Measurements from ENCODE around the gene SLCO3A1.

SLCO3A1 gene

DNA sequence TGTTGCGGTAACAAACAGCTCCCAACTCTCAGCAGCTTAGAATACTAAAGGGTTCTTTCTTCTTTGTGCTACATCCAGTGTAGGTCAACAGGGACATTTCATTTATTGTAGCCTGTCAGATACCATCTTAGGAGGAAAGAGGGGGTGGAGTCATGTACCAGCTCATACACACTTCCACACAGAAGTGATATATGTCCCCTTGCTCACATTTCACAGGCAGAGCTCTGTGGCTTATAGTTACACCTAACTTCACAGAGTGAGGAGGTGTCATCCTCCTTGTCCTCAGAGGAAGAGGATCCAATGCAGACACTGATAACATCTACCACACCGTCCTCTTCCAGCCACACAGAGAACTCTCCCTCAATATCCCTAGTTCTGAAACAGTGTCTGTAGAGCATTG is 247.2 kb downstream of the SLCO3A1 start:
- DNase-seq (ENCODE audit: low read depth, low spot score) = no peak

DNA sequence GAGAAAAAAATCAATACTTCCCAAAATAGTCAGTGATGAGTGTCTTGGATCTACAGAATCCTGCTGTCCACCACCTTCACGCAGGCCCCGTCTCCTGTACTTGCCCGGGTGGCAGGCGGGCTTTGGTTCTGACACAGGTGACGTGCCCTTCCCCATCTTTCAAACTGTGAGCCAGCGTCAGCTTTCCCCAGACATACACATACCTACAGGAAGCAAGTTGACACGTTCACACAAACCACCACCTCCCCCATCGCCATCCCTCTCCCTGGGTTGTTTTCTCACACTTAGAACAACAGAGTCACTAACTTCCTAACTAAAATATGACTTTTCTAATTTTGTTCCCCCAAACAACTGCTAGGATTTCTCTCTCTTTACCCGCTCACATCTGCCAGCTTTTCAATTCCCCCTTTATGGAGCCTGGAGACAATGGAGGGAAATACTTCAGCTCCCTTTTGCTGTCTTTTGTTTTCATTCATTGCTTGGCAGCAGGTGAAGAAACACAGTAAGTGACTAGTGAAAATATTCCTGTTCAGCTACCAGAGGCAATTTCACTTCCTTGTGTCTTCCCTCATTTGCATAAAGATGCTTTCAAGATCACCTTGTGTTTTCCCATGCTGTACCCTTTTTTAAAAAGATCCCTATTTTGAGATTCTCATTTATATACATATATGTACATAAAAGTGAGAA is 248.3 kb downstream of the SLCO3A1 start:
- no peak for DNase-seq (ENCODE audit: low read depth, low spot score)

DNA sequence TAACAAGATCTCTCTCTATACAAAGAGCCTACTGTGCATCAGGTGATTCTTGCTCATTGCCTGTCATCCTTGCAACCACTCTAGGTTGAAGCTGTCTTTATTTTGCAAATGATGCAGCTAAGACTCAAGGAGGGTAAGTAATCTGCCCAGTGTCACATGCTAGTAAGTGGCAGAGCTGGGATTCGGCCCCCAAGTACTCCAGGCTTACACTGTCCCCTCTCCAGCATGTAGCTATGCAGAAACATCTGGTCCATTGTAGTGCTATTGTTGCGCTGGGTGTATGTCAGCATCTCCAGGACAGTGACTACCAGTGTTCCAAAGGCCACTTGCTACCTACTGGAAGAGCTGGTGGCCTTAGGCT is 248.9 kb downstream of the SLCO3A1 start:
- no peak for DNase-seq (ENCODE audit: low read depth, low spot score)

DNA sequence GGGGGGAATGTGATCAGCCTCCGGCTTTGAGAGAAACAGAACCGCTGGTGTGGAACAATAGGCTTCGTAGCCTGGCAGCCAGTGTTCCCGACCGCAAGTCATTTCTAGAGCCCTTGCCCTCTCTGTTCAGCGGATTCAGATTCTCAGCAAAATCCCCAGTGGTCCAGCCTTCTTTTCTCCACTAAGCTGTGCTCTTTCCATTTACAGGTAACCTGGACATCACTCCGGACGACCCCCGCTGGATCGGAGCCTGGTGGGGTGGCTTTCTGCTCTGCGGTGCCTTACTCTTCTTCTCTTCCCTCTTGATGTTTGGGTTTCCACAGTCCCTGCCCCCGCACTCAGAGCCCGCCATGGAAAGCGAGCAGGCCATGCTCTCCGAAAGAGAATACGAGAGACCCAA is 250.6 kb downstream of the SLCO3A1 start:
- no peak for DNase-seq (ENCODE audit: low read depth, low spot score)

DNA sequence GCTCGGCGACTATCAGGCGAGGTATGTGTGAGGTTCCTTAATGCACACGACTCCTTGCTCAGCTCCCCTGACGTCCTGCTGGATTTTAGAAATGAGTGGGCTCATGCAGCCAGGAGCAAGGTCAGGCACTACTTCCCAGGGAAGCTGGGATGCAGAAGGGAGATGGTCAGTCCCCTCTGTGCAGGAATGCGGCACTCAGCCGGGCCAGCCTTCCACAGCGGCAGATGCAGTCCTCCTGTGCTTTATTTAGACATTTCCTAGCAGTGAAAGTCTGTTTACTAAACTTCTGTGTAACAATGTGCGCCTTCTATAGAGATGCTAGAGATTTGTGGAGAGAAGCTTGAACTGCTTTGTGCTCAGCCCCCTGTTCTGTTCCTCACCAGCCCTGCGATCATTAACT is 252.1 kb downstream of the SLCO3A1 start:
- DNase-seq (ENCODE audit: low read depth, low spot score) = no peak

DNA sequence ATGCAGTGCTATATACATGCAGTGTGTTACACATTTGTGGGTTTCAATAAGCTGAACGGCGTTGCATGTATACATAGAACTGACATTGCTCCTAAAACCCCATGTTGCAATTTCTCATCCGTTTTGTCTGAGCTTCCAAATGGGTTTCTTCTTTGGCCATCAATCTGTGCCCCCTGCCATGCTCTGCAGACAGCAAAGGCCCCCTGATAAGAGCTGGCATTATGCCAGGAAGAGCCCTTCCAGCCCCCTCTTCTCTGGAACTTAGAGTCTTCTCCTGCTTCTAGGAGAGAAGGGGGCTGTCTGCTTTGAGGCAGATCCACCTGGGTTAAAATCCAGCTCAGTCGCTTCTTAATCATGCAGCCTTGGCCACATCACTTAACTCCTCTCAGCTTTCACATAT is 254.0 kb downstream of the SLCO3A1 start:
- DNase-seq (ENCODE audit: low read depth, low spot score) = no peak

DNA sequence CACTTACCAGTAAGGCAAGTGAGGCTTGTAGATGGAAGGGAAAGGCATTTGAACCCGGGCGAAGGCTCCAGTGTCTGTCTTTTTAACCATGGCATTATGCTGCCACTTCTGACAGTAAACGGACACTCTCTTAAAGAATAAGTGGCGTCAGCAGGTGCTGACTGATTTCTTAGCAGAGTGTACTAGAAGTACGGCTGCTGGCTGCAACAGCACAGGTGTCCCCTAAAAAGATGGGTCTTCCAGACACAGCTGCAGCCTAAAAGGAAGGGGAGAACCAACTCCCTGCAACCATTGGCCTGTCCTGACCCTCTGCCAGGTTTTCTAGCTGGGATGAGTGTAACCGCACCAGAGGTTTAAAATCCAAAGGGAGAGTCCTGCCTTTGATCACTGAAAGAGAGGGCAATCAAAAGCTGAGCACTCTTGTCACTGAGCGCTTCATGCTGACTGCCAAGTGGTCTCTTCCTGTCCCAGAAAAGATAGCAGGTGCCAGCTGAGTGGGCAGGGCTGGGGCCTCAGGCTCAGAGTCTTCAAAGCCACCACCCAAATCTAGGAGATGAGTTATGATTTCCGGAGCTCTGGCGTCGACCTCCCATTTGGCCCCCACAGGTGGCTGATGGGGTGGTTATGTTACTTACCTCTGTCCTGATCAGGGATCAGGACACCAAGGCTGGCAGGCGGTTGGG is 255.8 kb downstream of the SLCO3A1 start:
- no peak for DNase-seq (ENCODE audit: low read depth, low spot score)

DNA sequence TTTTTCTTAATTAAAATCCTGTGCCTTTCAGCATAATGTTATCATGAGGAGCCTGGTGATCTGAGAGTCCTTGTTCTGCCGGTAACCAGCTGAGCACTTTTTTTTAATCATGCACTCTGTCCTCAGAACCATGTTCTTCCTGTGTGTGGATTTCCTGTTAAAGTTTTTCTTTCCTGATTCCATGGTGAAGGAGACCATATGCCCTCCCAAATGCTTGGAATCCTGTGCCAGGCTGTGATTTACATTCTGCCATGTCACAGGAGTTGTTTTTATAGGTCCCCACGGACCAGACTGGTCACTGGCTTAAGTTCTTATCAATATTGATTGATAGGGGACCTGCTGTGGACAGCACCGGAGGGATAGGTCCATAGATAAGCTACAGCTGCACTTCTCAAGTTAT is 257.8 kb downstream of the SLCO3A1 start:
- no peak for DNase-seq (ENCODE audit: low read depth, low spot score)

DNA sequence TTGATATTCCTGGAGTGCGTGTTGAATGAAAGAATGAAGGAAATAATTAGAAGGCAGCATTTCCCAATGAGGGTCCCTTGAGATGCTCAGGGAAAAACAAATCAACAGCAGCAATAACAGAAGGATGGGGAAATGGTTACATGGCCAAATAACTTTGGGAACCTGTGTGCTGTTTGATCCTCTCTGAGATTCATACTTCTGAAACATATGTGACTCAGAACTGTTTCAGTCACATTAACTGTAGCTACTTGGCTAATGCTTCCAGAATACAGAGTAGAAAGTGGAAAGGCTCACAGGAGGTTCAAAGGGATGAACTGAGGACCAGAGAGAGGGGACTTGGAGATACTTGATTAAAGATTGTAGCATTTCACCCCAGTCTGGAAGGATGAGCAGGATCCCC is 258.2 kb downstream of the SLCO3A1 start:
- DNase-seq (ENCODE audit: low read depth, low spot score) = no peak

DNA sequence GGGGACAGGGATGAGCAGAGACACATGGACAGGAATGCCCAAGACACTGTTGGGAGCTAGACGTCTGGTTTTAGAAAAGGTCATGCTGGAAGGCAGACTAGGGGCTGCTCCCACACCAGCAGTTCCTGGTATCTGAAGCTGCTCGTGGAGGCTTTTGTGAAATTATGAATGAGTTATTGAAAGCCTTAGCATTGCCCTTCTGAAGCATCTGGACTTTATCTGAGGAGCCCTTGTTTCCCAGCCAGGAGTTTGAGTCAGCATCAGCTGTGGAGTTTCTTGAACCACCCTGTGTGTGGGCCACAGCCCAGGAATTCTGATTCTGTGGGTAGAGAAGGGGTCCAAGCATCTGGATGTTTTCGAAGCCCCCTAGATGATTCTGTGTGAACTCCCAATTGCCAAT is 258.7 kb downstream of the SLCO3A1 start:
- DNase-seq (ENCODE audit: low read depth, low spot score) = no peak

DNA sequence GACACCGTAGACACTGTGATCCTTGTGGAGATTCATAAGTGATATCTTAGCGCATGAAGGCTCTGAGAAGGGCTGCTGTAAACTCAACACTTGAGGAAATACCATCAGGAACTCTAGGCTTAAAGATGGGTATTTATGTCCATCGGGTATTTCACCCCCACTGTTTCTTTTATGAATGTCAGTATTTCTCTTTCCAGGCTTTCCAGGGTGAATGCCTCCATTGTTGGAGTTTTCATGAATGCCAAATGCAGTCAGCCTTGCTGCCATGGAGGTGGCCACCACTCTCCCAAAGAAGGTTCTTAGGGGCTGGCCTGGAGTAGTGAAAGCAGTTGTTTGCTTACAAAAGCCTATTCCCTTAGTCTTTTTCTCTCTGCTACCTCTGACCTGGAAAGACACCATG is 259.2 kb downstream of the SLCO3A1 start:
- DNase-seq (ENCODE audit: low read depth, low spot score) = no peak

DNA sequence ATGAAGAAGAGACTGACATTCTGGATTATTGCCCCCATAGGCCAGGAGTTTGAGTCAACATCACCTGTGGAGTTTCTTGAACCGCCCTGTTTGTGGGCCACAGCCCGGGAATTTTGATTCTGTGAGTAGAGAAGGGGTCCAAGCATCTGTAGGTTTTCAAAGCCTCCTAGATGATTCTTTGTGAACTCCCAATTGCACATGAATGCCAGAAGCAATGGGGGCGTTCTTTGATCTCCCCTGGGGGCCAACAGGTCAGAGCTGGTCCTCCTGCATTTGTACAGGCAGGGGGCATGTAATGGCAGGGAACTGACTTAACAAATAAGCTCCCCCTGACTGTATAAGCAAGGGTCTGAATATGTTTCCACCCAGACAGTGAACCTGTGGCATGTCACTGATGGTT is 260.3 kb downstream of the SLCO3A1 start:
- DNase-seq (ENCODE audit: low read depth, low spot score) = no peak

DNA sequence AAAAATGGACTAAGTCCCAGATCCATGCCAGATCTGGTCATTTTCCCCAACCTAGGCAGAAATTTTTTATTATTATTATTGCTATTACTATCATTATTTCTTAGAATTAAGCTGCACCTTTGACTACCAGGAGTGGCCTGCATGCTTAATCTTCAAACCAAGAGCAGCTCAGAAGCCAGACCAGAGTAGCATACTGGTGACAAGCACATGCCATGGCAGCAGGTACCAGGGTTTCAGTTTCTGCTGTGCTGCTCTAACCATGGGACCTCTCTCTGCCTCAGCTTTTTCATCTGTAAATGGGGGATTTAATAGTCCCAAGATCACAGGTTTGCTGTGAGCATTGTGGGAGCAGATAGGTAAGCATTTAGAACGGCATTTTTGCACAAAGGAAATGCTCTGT is 262.3 kb downstream of the SLCO3A1 start:
- no peak for DNase-seq (ENCODE audit: low read depth, low spot score)

DNA sequence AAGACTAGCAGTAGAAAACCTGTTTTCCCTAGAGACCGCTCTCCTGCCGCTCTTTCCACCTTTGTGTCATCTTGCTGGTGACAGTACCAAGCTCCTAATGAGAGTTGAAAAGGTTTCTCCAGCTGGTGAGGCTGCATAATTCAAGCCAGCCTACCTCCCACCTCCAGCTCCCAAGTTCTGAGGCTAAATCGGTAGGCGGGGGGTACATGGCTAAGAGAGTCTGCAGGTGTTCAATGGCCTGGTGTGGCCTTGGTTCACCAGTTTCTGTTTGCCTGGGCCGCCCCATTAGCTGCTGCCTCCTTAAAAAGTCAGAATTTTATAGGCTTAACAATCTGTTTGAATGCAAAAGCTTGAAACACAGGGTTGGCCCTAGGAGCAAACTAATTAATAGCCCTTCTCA is 262.8 kb downstream of the SLCO3A1 start:
- no peak for DNase-seq (ENCODE audit: low read depth, low spot score)

DNA sequence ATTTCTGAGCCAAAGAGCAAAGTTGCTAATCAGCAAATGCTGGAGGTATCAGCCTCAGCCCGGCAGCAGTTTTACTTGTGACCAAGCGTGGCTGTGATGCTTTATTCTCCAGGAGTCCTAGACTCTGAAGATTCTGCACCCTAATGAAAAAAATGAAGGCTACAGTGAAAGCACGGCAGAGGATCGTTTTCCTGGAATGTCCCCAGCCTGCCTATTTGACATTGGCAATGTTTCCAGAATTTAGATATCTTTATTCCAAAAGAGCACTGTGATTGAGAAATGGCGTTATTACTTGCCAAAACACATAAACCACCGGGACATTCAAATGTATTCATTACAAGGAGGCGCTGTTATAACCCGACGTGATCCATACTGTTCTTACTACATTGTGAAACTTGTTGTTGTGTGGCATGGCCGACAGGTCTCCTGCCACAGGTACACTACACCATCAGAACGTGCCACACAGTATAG is 263.8 kb downstream of the SLCO3A1 start:
- no peak for DNase-seq (ENCODE audit: low read depth, low spot score)

DNA sequence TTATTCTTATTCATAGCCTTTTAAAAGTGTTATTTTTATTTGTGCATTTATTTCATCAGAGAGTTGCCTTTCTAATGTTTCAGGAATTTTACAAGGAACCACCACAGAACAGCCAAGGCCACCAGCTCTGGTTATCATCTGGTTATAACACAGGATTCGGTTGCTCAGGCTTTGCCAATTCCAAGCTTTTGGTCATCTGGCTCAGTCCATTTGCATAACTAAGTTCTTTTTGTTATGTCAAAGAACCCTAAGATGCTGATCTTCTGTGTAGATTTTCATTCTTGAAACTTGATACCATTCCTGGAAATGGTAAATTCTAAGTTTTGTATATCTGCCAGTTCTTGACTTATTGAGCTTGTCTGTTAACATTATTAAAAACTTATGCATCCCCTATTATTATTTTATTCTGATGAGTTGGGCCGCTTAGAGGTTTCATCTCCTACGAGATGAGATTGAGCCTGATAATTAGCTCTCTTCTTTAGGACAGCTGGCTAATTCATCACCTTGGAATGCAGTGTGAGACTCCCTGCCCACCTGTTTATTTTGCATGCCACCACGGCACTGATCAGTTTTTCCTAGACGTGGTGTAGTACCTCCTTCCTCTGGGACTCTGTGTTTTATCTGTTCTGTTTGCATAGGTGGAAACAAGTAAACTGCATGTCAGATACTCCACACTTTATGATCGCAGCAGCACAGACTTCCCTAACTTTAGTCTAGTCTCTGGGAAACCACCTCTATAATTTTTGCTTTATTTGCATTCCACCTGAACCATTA is 264.8 kb downstream of the SLCO3A1 start:
- no peak for DNase-seq (ENCODE audit: low read depth, low spot score)

DNA sequence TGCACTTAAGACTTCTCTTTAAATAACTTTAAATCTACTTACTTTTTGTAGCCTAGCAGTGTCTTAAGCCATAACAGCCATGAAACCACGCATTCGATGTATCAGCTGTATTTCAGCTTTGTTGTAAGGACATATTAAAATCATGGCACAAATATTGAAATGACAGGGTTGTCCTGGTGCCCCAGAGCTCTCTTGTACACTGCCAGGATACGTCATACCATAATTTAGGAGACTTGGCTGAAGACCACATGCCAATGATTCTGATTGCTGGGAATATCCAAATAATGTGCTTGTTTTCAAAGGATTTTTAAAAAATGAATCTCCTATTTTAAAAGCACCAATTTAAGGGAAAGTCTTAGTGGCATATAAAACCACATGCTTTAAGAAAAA is 265.4 kb downstream of the SLCO3A1 start:
- no peak for DNase-seq (ENCODE audit: low read depth, low spot score)

DNA sequence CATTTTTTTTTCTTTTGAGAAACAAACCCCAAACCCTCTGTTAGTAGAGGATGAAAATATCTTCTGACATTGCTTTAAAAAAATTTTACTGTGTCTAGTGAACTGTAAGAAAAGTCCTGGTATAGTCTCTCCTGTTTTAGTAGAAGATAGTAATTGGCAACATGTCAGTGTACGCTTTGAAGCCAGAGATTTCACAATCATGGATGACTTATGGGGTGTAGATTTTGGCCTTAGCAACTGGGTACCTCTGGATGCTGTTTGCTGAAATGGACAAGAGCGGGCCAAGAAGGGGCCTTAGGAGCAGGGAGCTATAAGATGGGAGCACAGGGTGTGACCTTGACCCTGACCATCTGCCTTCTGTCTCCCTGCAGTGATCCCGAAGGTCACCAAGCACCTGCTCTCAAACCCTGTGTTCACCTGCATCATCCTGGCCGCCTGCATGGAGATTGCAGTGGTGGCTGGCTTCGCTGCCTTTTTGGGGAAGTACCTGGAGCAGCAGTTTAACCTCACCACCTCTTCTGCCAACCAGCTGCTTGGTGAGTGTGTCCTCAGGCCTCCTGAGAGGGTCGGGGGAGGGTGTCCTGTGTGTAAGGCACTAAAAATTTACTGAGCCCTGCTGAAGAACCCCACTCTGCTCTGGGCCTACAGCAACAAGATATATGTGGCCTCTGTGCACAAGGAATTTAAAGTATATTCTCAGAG is 266.7 kb downstream of the SLCO3A1 start:
- DNase-seq (ENCODE audit: low read depth, low spot score) = no peak

DNA sequence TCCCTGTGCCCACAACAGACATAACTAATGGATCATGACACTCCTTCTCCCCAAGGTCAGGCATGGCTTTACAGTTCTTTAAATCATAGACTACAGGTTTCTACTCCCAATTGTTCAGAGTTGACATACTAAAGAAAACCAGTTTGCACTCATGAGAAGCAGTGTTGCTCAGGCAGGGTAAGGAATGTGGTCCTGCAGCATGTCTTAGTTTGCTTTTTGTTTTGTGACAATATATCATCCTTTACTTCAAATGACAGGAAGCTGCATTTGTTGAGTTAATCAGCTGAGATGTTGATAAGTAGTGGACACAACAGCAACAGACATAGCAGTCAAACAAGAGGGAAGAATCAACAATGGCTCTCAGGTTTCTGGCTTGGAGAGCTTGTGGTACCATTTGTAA is 267.5 kb downstream of the SLCO3A1 start:
- no peak for DNase-seq (ENCODE audit: low read depth, low spot score)

DNA sequence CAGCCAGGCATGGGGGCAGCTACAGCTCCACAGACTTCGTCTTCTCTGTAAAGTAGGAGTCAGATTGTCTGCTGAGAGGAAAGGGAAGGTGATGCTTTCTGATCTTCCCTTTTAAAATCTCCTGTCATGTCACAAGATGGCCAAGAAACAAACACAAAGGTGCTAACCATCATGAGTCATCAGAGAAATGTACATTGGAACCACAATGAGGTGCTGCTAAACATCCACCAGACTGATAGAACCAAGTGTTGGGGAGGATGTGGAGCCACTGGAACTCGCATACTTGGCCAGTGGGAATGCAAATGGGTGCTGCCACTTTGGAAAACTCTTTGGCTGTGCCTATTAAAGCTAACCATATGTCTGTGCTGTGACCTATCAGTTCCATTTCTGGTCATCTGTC is 268.8 kb downstream of the SLCO3A1 start:
- DNase-seq (ENCODE audit: low read depth, low spot score) = no peak

DNA sequence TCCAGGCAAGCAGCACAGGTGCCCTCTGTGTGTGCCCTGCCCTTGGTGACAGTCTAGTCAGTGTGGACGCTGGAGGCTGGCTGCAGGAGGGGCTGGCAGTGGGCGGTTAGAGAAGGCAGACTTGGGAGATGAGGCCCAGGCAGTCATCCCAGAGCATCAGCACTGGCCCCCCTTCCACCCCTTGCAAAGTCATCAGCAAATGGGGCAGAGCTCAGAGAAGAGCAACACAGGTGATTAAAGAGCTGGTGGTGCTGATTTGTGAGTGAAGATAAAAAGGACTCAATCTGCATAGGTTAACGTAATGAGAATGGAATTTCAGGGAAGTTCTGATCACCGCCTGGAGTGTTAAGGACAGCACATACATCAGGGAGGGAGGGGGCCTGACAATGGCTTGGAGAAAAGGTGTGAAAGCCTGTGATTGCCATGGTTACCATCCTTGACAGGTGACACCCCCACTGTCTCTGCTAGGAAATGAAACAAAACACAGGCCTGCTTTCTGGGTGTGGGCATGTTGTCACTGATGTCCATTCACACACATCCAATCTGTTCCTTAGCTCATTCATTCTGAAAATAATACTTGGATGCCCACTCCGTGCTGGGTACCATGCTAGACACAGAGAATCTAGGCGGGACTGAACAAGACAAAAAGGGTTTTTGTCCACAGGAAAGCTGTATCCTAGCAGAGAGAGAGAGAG is 270.6 kb downstream of the SLCO3A1 start:
- no peak for DNase-seq (ENCODE audit: low read depth, low spot score)

DNA sequence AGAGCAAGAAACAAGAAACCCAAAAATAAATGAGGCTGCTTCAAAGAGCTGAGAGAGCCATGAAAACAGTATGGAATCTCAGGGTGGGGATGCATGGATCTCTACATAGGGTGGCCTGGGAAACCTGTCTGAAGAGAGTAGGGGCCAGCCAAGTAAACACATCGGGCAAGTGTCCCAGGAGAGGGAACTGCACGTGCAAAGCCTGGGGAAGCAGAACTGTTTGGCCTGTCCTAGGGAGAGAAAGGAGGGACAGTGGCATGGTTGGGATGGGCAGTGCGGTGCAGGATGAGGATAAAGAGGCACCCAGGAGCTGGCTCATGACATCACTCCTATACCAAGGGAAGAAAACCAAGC is 271.1 kb downstream of the SLCO3A1 start:
- no peak for DNase-seq (ENCODE audit: low read depth, low spot score)
